ENCODE results near the gene MAEL.

MAEL gene

DNA sequence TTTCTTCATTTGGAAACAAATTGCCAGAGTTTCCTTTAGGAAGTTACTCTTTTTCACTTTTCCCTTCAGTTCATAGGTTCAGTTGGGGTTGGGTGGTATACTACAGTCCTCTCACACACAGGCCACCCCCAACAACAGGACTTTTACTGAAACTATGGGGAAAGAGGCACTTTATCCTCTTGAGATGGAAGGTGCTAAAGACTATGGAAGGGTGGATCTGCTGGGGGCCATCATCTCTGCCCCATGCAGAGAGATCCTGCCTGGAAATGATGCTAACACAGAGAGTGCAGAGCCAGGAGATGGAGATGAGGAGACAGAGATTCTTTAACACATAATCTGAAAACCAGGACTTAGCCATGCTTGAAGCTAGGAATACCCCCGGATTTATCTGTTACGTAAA, 38.0 kb upstream of the MAEL start:
- no peak for DNase-seq (ENCODE audit: low read depth)
- no peak for TF ChIP-seq CTCF (IDR thresholded peaks at IDR 0.05; ENCODE audit: insufficient read depth, low read depth, low read length, missing control alignments)
- H3K4me3 ChIP-seq (ENCODE audit: low read length) = no peak overlapping the region

DNA sequence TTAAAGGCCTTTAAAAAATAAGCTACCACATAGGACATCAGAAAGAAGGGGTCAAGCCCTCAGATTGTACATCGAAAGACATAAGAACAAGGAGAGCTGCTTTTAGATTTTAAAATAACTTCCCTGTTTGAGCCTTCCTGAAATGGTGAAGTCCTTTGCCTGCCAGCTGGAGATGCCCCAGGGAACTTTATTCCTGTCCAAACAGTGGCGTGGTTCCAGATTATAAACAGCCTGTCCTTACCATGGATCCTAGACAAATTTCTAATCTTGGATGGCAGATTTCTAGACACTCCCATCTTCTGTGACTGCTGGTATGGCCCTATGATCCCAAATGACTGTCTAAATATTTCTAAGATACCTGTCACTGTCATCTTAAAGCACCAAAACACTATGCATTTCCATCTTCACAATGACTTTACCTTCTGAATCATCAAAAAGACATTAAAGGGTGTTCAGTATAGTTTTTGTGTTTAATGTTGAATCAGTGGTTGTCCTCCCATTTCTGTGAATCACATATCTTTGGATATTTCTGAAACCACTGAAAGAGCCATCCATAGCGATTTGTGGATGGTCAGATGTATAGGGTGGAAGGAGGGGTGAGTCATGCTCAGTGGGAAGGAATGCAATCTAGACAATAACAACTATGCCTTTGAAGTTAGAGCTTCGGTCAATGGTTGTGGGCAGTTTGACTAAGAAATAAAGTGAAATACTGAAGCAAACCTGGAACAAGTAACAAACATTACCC, 36.9 kb upstream of the MAEL start:
- H3K4me3 ChIP-seq (ENCODE audit: low read length) = no peak overlapping the region
- peak; percentile 46 for DNase-seq (ENCODE audit: low read depth)
- no peak for TF ChIP-seq CTCF (IDR thresholded peaks at IDR 0.05; ENCODE audit: insufficient read depth, low read depth, low read length, missing control alignments)

GRCh38 chr1:166953491-166953890, 35.6 kb upstream of the MAEL start:
- no peak for TF ChIP-seq CTCF (IDR thresholded peaks at IDR 0.05; ENCODE audit: insufficient read depth, low read depth, low read length, missing control alignments)
- DNase-seq (ENCODE audit: low read depth) = no peak
- no peak overlapping the region for H3K4me3 ChIP-seq (ENCODE audit: low read length)

DNA sequence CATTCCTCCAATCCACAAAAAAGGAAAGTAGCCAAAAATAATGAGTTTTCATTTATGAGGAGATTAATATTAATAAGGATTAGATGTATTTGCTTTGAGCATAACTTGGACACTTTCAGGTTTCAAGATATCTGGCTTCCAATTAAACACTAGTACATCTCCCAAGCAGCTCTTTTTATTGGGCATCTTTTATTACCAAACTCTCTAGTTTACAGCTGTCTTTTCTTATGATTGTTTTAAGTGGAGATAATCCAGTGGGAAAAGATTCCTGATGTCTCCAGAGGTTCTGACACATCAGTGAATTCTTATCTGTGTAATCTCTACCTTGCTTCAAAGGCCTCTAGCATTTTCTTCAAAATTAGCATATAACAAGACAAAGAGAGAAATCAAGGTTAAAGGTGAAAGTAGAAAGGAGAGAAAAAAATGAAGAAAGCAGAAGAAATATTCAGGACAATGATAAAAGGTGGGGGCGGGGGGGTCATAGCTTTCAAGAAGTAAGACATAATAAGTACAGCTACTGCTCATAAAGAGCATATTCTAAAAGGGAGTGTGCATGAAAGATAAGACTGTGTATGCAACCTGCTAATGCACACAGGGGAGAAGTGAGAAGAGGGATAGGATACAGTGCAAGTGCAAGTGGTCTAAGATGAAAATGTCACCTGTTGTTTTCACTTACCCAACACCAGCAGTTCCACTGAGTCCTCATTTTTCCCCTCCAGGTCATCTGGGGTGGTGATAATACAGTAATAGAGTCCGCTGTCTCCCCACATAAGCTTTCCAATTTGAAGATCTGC, 32.8 kb upstream of the MAEL start:
- no peak overlapping the region for H3K4me3 ChIP-seq (ENCODE audit: low read length)
- DNase-seq (ENCODE audit: low read depth) = no peak
- no peak for TF ChIP-seq CTCF (IDR thresholded peaks at IDR 0.05; ENCODE audit: insufficient read depth, low read depth, low read length, missing control alignments)

DNA sequence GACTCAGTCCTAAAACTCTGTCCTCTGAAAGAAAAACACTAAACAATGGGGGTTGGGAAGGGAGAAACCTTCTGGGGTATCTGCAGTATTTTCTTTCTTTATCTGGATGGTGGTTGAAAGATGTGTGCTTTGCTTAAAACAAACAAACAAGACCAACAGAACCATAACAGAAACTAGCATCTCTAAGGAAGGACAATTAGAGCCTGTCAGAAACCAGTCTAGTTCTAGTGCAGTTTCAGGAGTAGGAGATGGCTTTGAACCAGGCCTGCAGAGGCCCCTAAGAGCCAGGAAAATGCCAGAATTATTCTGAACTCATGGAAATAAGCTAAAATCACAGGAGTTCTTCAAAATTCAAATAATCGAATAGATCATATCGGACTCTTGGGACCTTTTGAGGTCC, 32.2 kb upstream of the MAEL start:
- no peak for DNase-seq (ENCODE audit: low read depth)
- no peak overlapping the region for H3K4me3 ChIP-seq (ENCODE audit: low read length)
- no peak for TF ChIP-seq CTCF (IDR thresholded peaks at IDR 0.05; ENCODE audit: insufficient read depth, low read depth, low read length, missing control alignments)

- TF ChIP-seq CTCF (IDR thresholded peaks at IDR 0.05; ENCODE audit: insufficient read depth, low read depth, low read length, missing control alignments) = no peak
- no peak overlapping the region for H3K4me3 ChIP-seq (ENCODE audit: low read length)
- no peak for DNase-seq (ENCODE audit: low read depth)
Measured at GRCh38 chr1:166960858-166961474, 28.1 kb upstream of the MAEL start.
